ENCODE results near the gene PLXNB1.

DNA sequence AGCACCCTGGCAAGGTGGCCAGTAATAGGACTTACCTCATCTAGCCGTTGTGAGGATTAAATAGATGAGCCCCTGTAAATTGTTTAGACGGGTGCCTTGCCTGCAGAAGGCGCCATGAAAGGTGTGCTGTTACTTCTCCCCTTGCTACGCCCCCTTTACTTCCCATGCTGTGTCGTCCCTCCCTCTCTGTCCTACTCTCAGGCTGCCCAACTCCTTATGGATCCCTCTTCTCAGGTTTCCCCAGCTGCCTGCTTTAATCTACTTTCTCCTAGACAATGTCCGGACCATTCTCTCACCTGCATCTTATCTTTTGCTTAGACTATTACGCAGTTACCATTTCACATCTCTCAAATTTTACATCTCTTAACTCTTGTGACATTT, 59.6 kb downstream of the PLXNB1 start:
- TF ChIP-seq ZNF274 (IDR thresholded peaks at IDR 0.05; ENCODE audit: low read depth, low read length) (no peak), YY1 (IDR thresholded peaks at IDR 0.05; ENCODE audit: insufficient read depth, insufficient read length) (no peak)

Data from NT2/D1 (cell line).